A549 (cell line): ENCODE results near the gene INF2. TPM values are rescaled to one million over a fixed set of nuclear protein-coding genes. Genes with fewer than 3 reads are reported as not detected.
A peak's percentile ranks its signal among the peaks of the same experiment; 100 is the strongest.

ENCODE experiments used
- ATAC-seq, 2 experiments: fragments of 200-7000 bp in 1 of 2; fragments of >200 bp in 1 of 2; cut with Nextera tagmentation in 1 of 2; cut with Tn5 transposase in 1 of 2; 3 replicates each; pipeline versions ENCODE4 v1.8.0 to v1.9.1; 2018 to 2020; ENCODE audit warnings: mild to moderate bottlenecking in 1 of 2, moderate library complexity in 1 of 2
- CTCF ChIA-PET: fragments of 300-600 bp; sonication (Branson Sonifier 250); formaldehyde crosslinking; extraction: SDS; loops from one replicate; lab custom pipeline; 2021; ENCODE audit warnings: antibody characterized with exemption, inconsistent platforms; lab: Yijun Ruan, JAX
- POLR2A ChIA-PET: fragments of 350-600 bp; formaldehyde crosslinking; extraction: SDS; loops from one replicate; lab custom pipeline; 2021; ENCODE audit warnings: antibody characterized with exemption, inconsistent platforms; lab: Yijun Ruan, JAX
- DNase-seq, 2 experiments: peaks; one replicate each; pipeline versions ENCODE4 v3.0.0 to v3.0.0-alpha.2; 2011 to 2016; ENCODE audit warnings: low read depth in 1 of 2, low spot score in 1 of 2
- FAIRE-seq: peaks from 2 replicates; lab custom pipeline; 2011; peaks lifted over from hg19 to GRCh38; lab: Jason Lieb, UNC
- H3K27ac ChIP-seq, 2 experiments: fragments of >200 bp; sonication (Bioruptor Twin); formaldehyde crosslinking; 3 replicates each; pipeline ENCODE4 v1.5.1; 2016 to 2017
- H3K4me1 ChIP-seq: fragments of >200 bp; sonication (Bioruptor Twin); formaldehyde crosslinking; 3 replicates; pipeline ENCODE4 v1.6.1; 2016
- H3K4me2 ChIP-seq: fragments of >200 bp; sonication (Bioruptor Twin); formaldehyde crosslinking; 3 replicates; pipeline ENCODE4 v1.6.1; 2016
- H3K4me3 ChIP-seq: fragments of >200 bp; sonication (Bioruptor Twin); formaldehyde crosslinking; 3 replicates; pipeline ENCODE4 v1.5.1; 2016
- H3K9me3 ChIP-seq: fragments of >200 bp; sonication (Bioruptor Twin); formaldehyde crosslinking; 3 replicates; pipeline ENCODE4 v1.6.1; 2016
- CBX8 ChIP-seq: fragments of 200-600 bp; sonication (generic); IDR thresholded peaks from 2 replicates; pipeline ENCODE4 v1.6.1; 2016
- EHF ChIP-seq: fragments of 250-450 bp; sonication (Bioruptor Pico); IDR thresholded peaks from 2 replicates; pipeline ENCODE4 v1.5.0; 2020; ENCODE audit warnings: mild to moderate bottlenecking
- EP300 ChIP-seq, 2 experiments: fragments of >200 bp; sonication (Bioruptor Twin); formaldehyde crosslinking; IDR thresholded peaks; 2 replicates in 1 of 2; 3 replicates in 1 of 2; pipeline ENCODE4 v1.6.1; 2016 to 2017
- FOSB ChIP-seq: fragments of 250-450 bp; sonication (Bioruptor Pico); IDR thresholded peaks from 2 replicates; pipeline ENCODE4 v1.5.0; 2020; ENCODE audit warnings: mild to moderate bottlenecking, moderate library complexity
- FOSL2 ChIP-seq, 2 experiments: fragments of 450-650 bp in 1 of 2; fragments of >200 bp in 1 of 2; sonication (Bioruptor Twin) in 1 of 2; formaldehyde crosslinking; IDR thresholded peaks; 2 replicates each; pipeline versions ENCODE4 v1.5.0 to v1.6.1; 2016 to 2020; ENCODE audit warnings: mild to moderate bottlenecking in 1 of 2, moderate library complexity in 1 of 2
- GATA3 ChIP-seq: IDR thresholded peaks from 2 replicates; pipeline ENCODE4 v1.6.1; 2012; ENCODE audit warnings: borderline replicate concordance
- HOXB13 ChIP-seq: fragments of 250-450 bp; sonication (Bioruptor Pico); IDR thresholded peaks from 2 replicates; pipeline ENCODE4 v1.5.0; 2020; ENCODE audit warnings: low read depth, mild to moderate bottlenecking, moderate library complexity
- KDM1A ChIP-seq: fragments of 200-600 bp; sonication (generic); IDR thresholded peaks from 2 replicates; pipeline ENCODE4 v1.6.1; 2016; ENCODE audit warnings: low read depth, mild to moderate bottlenecking
- MAZ ChIP-seq: fragments of 150-350 bp; IDR thresholded peaks from 2 replicates; pipeline ENCODE4 v1.6.1; 2014; ENCODE audit warnings: antibody characterized with exemption, low read depth, low read length, borderline replicate concordance
- NFE2L2 ChIP-seq: fragments of 150-350 bp; conservative IDR thresholded peaks from 2 replicates; pipeline ENCODE4 v1.6.1; 2014; ENCODE audit warnings: low read length
- POLR2AphosphoS2 ChIP-seq: conservative IDR thresholded peaks from 2 replicates; pipeline ENCODE4 v1.6.1; 2012; ENCODE audit warnings: low read length, improper control_type of control experiment, inconsistent platforms
- RAD21 ChIP-seq, 2 experiments: fragments of >200 bp in 1 of 2; sonication (Bioruptor Twin) in 1 of 2; formaldehyde crosslinking in 1 of 2; IDR thresholded peaks in 1 of 2; conservative IDR thresholded peaks in 1 of 2; 2 replicates in 1 of 2; 3 replicates in 1 of 2; pipeline ENCODE4 v1.6.1; 2012 to 2018; ENCODE audit warnings: inconsistent platforms in 1 of 2
- ZC3H11A ChIP-seq: fragments of 450-650 bp; IDR thresholded peaks from 2 replicates; pipeline ENCODE4 v1.6.1; 2014; ENCODE audit warnings: antibody characterized with exemption, mild to moderate bottlenecking
- ZFP36 ChIP-seq: fragments of 450-650 bp; IDR thresholded peaks from 2 replicates; pipeline ENCODE4 v1.6.1; 2014; ENCODE audit warnings: borderline replicate concordance; ENCODE audit not compliant: partially characterized antibody
- ZNF302 ChIP-seq: fragments of 250-450 bp; sonication (Bioruptor Pico); IDR thresholded peaks from 2 replicates; pipeline ENCODE4 v1.9.0; 2021; ENCODE audit warnings: inconsistent platforms, mild to moderate bottlenecking, moderate library complexity
- WGBS: methylation state at CpG from one replicate; pipeline ENCODE4 v1.1.6; 2017; ENCODE audit errors: missing lambda C conversion rate; 5-methylcytosine and 5-hydroxymethylcytosine counted together
- polyA plus RNA-seq, 4 experiments: library from polyadenylated mRNA; depleted of rRNA in 3 of 4; stranded (reverse); fragments of >200 nt; fragmentation: RNase III in 1 of 4; extraction: RNeasy Plus Mini Kit Qiagen cat#74134 plus additional on column Dnase treatment in 1 of 4; gene quantifications; 2 replicates in 3 of 4; 3 replicates in 1 of 4; pipeline ENCODE4 v1.2.3, GENCODE V29; 2011 to 2017
- TF ChIP-seq, protein P1 (sequence below): fragments of >200 bp; sonication (Bioruptor Twin); formaldehyde crosslinking; IDR thresholded peaks from 2 replicates; pipeline ENCODE4 v1.6.1; 2016
- TF ChIP-seq, protein P2 (sequence below): fragments of 150-350 bp; IDR thresholded peaks from 2 replicates; pipeline ENCODE4 v1.6.1; 2014; ENCODE audit warnings: low read depth, mild to moderate bottlenecking, low read length
- TF ChIP-seq, protein P3 (sequence below): fragments of >200 bp; sonication (Bioruptor Twin); formaldehyde crosslinking; IDR thresholded peaks from 3 replicates; pipeline ENCODE4 v1.6.1; 2016
- TF ChIP-seq, protein P4 (sequence below): fragments of 250-450 bp; sonication (Bioruptor Pico); IDR thresholded peaks from 2 replicates; pipeline ENCODE4 v1.5.0; 2021; ENCODE audit warnings: mild to moderate bottlenecking, moderate library complexity, borderline replicate concordance

The INF2 gene
- polyA plus RNA-seq, 2 of the 4 experiments (the other 2 are of a cell fraction), result 24.7 to 71.2 TPM

DNA sequence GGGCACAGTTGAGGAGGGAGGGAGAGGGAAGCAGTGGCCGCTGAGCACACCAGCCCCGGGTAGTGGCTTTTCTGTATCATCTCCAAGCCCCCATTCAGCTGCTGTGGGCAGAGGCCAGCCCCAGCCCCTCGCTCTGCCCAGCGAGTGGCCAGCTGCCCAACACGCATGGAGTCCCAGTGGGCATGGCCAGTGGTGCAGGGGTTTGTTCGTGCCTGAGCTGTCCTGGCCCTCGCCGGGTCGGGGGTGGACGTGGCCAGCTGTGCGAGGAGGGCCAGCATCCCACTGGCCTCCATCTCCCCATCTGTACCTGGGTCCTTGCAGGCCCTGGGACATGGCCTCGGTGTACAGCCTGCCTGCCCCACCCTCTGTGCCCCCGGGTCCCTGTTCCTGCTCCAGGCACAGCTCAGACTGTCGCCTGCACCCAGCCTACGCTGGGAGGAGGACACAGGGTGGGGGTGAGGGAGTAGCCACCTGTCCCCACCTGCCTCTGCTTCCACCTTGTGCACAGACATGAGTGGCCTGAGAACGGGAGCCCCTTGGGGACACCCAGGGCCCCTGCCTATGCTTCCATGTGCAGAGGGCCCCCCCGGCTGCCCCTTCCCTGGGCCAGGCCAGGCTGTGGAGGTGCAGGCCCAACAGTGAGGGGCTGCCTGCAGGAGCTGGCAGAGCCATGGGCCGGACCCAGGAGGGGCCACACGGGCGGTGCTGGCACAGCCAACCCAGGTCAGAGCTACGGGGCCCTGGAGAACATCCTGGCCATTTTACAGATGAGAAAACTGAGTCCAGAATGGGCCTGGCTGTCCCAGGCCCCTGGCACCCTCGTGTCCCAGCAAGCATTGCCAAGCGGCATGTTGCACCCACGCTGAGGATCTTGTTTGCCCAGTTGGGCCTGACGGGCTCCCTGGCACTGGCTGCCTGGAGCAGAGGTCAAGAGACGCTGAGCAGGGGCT is 4.3 kb downstream of the INF2 start:
- ChIA-PET CTCF (interaction anchor here (0.9 to 13.1 kb wide), 5 partner anchors 11 to 32 kb away, joined by 3 to 143 read pairs (median 5); partner anchors contain the start of gene ADSS1), POLR2A (interaction anchor here (2.2 kb wide), 1 partner anchor 16 kb away, joined by 4 read pairs; no protein-coding TSS in a partner anchor)
- TF ChIP-seq, protein P1, sequence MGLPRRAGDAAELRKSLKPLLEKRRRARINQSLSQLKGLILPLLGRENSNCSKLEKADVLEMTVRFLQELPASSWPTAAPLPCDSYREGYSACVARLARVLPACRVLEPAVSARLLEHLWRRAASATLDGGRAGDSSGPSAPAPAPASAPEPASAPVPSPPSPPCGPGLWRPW, result no peak
- TF ChIP-seq KDM1A, result peak; percentile 55; the same call in 1 of the 2 replicates
- no peak for DNase-seq
- peaks cover 85% of the 10 kb centered on the region for H3K4me1 ChIP-seq
- H3K4me2 ChIP-seq, result peak overlapping the region; percentile 86
- H3K9me3 ChIP-seq, result no peaks in the 10 kb centered on the region
- 85% methylated on average over 20 of the region's 26 CpGs for WGBS
- FAIRE-seq, result no peak
- peak overlapping the region in 1 of 2 experiments; percentile 98; a peak in 3 of 6 replicates for H3K27ac ChIP-seq
- H3K4me3 ChIP-seq, result no peak overlapping the region
- ATAC-seq, result no peak

DNA sequence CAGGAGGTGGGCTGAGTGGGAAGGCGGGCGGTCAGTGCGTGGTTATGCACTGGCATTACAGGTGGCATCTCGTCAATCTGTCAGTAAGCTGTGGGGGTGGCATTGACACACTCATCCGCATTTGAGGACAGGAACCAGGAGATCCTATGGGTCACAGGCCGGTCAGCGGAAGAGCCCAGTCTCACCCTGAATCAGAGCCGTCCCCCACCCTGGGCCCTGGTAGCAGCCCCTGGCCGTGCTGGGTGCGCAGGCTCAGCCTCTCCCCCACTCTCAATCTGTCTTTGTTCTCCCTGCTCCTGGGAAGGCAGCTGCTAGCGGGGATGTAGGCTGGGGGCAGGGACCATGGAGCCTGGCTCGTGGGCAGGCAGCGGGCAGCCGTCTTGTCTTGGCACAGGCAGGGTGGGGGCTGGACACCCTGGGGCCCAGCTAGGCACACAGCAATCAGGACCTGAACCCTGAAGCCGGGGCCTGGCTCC is 5.1 kb downstream of the INF2 start:
- no peak for TF ChIP-seq POLR2AphosphoS2
- TF ChIP-seq MAZ, result no peak
- no peak for TF ChIP-seq FOSB (CRISPR knock-in tag)
- TF ChIP-seq NFE2L2, result no peak
- no peak for TF ChIP-seq GATA3
- TF ChIP-seq, protein P2, sequence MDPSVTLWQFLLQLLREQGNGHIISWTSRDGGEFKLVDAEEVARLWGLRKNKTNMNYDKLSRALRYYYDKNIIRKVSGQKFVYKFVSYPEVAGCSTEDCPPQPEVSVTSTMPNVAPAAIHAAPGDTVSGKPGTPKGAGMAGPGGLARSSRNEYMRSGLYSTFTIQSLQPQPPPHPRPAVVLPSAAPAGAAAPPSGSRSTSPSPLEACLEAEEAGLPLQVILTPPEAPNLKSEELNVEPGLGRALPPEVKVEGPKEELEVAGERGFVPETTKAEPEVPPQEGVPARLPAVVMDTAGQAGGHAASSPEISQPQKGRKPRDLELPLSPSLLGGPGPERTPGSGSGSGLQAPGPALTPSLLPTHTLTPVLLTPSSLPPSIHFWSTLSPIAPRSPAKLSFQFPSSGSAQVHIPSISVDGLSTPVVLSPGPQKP, result no peak
- no peak for TF ChIP-seq FOSL2 (IDR thresholded peaks at IDR 0.05)
- no peak for TF ChIP-seq FOSL2 (CRISPR knock-in tag; IDR thresholded peaks at IDR 0.05)
- TF ChIP-seq HOXB13, result no peak
- TF ChIP-seq ZNF302 (CRISPR knock-in tag), result no peak
- TF ChIP-seq, protein P1, result no peak
- TF ChIP-seq, protein P3, sequence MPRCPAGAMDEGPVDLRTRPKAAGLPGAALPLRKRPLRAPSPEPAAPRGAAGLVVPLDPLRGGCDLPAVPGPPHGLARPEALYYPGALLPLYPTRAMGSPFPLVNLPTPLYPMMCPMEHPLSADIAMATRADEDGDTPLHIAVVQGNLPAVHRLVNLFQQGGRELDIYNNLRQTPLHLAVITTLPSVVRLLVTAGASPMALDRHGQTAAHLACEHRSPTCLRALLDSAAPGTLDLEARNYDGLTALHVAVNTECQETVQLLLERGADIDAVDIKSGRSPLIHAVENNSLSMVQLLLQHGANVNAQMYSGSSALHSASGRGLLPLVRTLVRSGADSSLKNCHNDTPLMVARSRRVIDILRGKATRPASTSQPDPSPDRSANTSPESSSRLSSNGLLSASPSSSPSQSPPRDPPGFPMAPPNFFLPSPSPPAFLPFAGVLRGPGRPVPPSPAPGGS, result no peak
- no peak for TF ChIP-seq RAD21 (conservative IDR thresholded peaks at IDR 0.05 in 1 of 2, IDR thresholded peaks at IDR 0.05 in 1 of 2)
- TF ChIP-seq, protein P4, sequence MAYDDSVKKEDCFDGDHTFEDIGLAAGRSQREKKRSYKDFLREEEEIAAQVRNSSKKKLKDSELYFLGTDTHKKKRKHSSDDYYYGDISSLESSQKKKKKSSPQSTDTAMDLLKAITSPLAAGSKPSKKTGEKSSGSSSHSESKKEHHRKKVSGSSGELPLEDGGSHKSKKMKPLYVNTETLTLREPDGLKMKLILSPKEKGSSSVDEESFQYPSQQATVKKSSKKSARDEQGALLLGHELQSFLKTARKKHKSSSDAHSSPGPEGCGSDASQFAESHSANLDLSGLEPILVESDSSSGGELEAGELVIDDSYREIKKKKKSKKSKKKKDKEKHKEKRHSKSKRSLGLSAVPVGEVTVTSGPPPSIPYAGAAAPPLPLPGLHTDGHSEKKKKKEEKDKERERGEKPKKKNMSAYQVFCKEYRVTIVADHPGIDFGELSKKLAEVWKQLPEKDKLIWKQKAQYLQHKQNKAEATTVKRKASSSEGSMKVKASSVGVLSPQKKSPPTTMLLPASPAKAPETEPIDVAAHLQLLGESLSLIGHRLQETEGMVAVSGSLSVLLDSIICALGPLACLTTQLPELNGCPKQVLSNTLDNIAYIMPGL (CRISPR knock-in tag), result no peak
- no peak for TF ChIP-seq ZC3H11A
- no peak for TF ChIP-seq ZFP36
- no peak for TF ChIP-seq CBX8
- TF ChIP-seq EHF (CRISPR knock-in tag), result no peak
- TF ChIP-seq EP300 (IDR thresholded peaks at IDR 0.05), result no peak
- ChIA-PET POLR2A (interaction anchor here (2.2 kb wide), 1 partner anchor 17 kb away, joined by 4 read pairs; no protein-coding TSS in a partner anchor), CTCF (interaction anchor here (1.2 to 13.1 kb wide), 5 partner anchors 11 to 31 kb away, joined by 4 to 143 read pairs (median 5); partner anchors contain the start of gene ADSS1)
- H3K27ac ChIP-seq, result peak overlapping the region; percentile 32 to 98; a peak in 4 of 6 replicates
- WGBS, result 74% methylated on average over 15 of the region's 15 CpGs
- no peak for DNase-seq
- H3K4me1 ChIP-seq, result peaks cover 91% of the 10 kb centered on the region
- peak overlapping the region; percentile 76 for H3K4me2 ChIP-seq
- no peak for FAIRE-seq
- no peak overlapping the region for H3K4me3 ChIP-seq
- no peaks in the 10 kb centered on the region for H3K9me3 ChIP-seq
- no peak for ATAC-seq
